GM18873 (cell line): ENCODE measurements around the gene RAMP1.

Experiments used
- ATAC-seq: cut with Tn5 transposase; IDR thresholded peaks from one replicate; pipeline ENCODE4 v1.9.1; 2021; ENCODE audit warnings: mild to moderate bottlenecking, moderate library complexity, moderate number of reproducible peaks; ENCODE audit not compliant: unreplicated experiment, low FRiP score

The RAMP1 gene

DNA sequence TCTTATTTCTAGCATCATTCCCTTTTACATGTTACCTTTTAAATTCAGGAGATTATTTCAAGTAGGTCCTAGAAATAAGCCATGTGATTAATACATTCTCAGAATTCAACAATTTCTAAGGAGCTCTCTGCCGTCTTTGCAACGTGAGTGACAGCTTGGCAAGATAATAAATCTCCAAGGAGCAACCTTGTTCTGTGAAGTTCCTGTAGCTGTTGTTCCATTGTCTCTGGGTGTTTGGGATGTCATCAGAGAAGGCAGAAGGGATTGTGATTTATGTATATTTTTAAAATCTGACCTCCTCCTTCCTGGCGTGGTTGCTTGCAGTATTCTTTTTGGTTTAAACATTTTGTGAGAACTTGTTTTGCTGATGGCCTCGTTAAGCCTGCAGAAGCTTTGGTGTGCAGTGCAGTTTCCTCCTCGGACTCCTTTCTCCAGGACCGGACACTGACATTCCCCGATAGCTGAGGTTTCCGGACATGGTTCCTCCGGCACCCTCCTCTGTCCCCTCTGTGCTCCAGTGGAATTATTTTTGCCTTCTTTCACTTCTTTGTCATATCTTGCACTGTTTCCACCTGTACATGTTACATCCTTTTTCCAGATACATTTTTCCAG, 33.7 kb downstream of the RAMP1 start:
- no peak for ATAC-seq

DNA sequence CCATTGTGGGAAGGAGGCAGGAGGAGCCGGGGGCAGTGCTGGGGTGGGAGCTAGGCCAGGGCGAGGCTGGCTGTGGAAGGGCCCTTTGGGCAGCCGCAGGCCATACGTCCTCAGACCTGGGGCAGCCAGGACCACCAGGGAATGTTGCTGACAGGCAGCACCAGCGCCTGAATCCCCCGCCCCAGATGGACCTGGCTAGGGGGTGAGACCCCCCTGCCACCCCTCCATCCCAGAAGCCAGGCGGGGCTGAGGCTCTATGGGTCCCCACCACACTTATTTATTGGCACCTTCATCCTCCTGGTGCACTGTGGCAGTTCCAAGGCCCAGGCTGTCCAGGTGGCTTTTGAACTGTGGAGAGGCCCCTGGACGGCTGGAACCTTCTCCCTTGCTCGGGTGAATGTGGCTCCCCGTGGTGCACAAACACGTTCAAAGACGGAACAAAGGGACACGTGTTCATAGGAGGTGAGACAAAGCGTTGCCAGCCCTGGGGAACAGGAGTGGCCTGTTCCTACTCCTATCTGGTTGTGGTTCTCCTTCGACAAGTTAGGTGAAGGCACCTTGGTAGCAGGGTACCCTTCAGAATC, 35.1 kb downstream of the RAMP1 start:
- ATAC-seq: no peak

DNA sequence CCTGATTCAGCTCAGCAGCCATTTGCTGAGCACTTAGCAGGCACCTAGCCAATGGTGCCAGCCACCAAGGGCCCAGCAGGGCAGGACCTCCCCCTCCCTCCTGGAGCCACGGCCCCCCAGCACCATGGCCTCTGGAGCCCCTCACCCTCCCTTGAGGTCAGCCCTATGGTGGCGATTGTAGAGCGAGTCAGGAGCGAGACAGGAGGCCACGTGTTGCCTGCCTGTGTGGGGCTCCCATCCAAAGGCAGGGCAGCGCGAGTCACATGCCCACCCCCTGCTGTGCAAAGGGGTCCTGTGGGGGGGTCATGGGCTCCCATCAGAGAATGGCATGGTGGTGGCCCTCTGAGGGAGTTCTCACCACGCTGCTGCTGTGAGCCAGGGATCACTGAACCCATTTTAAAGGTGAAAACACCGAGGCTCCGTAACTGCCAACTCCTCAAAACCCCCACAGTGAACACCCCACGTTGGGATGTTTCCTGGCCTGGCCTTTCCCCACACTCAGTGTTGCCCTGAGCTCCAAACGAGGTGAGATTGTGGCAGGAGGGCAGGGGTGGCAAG, 35.6 kb downstream of the RAMP1 start:
- ATAC-seq: no peak

DNA sequence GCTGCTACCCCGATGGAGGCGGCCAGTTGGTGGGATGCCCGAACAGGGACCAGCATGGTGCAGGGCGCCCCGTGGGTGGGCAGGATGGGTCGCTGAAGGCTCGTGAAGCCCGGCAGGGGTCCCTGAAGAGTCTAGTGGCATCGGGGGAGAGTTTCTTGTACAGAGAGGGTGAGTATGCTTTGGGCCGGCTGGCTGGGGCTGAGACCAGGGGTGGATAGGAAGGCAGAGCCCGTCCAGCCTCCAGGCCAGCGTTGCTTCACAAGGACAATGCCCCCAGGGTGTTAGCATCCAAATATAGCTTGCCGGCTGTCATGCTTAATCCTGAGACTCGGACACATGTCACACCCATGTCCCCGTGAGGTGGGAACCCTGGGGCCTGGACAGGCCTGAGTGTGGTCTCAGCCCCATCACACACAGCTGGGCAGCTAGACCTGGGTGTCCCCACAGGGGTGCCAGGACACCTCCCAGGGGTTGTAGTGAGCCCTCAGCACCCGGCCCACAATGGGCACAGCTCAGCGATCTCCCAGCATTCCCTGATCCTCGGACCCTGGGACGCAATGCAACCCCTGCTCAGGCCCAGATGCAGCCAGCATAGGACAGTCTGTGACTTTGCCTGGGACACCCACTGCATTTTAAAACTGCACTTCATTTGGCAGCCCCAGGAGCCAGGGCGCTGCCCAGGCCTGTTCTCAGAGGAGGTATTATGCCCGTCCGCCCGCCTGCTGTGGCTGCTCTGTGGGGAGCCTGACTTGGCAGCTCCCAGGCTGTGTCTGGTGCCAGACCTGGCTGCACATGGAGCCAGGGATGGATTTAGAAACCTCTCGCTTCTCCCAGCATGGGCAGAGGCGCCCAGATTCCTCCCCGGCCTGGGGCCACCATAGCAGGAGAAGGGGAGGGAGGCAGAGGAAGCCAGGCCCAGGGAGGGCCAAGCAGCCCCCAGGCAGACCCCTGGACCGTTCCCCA, 36.4 kb downstream of the RAMP1 start:
- ATAC-seq: no peak

DNA sequence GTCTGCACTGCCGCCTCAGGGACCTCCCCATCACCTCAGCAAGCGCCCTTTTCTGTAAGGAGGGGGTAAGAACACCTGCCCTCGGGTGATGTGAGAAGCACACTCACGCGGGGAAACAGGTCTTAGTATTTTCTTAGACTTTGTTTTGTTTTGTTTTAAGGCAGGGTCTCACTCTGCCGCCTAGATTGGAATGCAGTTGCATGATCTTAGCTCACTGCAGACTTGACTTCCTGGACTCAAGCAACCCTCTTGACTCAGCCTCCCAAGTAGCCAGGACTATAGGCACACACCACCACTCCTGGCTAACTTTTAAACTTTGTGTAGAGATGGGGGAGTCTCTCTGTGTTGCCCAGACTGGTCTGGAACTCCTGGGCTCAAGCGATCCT, 37.1 kb downstream of the RAMP1 start:
- no peak for ATAC-seq

DNA sequence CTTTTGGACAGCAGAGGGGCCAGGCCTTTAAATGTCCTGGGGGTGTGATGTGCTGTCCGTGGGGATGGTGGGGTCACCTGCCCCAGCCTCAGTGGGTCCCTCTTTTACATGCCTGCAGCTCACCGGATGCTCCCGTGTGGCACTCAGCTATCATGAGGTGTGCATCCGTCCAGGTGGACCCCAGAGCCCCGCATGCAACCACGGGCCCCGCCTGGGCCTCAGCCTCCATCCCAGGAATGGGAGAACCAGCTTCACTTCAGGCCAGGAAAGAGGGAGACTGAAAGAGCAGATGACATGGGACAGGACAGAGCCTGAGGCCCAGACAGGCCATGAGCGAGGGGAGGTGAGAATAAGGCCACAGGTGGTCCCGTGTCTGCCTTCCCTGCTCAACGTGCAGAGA, 37.5 kb downstream of the RAMP1 start:
- ATAC-seq: no peak

DNA sequence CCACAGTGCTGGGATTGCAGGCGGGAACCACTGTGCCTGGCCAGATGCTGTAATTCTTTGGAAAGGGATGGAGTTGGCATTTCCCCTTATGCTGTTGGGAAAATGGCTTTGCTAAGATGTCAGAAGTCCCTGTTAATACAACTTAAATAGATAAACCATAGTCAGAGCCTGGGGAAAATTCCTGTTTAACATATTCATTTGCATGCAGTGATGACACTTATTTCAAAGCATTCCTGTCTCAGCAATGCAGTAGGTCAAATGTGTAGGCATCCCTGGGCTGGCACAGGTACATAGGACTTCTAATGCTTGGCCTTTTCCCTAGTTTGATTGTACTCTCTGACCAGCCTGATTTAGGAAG, 38.6 kb downstream of the RAMP1 start:
- no peak for ATAC-seq

DNA sequence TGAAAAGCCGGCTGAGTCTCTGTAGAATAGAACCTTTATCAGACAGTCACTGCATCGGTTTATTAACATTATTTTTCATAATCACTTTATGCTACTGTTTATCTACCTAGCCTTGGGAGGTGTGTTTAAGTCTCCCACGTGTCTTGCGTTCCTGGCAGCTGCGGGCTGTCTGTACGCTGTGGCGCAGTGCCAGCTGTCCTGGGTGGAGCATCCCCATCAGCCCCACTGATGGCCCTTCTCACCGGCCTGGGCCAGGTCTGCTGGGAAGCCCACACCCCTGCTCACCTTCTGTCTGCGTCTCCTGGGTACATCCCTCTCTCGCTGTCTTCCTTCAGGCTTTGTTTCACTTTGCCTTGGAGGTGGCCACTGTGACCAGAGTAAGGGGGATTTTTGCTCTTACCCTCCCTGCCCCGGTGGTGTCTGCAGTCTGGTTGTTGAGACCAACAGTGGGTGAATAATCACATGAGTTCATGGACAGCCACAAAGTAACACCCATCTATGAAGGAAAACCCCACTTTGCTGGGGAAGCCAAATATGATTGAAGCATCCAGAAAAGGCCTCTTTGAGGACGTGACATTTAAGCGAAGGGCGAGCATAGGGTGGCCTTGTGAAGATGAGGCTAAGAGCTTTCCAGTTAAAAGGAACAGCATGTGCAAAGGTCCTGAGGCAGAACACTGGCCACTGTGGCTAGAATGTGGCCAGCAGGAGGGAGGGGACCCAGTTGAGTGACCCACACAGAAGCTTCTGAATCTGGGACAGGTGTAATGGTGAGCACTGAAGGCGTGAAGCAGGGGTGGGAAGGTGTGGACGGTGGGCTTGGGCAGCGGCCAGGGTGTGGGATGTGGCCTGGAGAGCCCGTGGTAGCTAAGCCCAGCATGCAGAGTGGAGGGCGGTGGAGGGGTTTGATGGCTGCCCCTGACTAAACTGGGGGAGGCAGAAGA, 41.7 kb downstream of the RAMP1 start:
- no peak for ATAC-seq

DNA sequence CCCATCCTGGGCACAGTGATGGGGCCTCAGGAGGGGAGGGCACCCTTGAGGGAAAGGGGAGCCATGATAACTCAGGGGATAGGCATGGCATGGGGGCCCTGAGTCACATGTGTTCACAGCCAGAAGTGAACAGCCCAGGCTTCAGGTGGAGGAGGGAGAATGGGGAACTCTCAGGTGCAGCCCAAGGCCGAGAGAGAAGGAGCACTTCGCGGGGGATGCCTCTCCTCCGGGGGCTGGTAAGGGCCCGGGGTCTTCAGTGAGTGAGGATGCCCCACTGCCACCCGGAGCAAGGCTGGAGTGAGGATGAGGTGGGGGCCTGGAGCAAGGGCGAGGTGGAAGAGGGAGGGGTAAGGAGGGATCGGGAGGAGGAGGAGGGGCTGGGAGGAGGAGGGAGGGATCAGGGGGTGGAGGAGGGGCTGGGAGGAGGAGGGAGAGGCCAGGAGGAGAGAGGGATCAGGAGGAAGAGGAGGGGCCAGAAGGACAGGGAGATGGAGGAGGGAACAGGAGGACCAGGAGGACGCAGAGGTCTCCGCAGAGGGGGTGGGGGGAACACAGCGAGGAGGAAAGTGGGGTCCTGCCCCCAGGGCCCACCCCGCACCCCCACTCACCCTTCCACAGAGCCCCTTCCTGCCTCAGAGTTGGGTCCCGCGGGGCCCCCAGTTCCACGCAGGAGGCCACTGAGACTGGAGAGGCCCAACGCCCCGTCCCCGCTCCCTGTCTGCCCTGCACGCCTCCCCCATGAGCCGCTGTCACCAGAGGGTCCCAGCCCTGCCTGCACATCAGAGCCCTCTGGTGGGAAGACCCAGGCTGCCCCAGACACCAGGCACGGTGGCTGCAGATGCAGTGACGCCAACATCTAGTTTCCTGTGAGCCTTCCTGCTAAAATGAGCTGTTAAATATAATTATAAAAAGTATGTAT, 42.8 kb downstream of the RAMP1 start:
- ATAC-seq: no peak

DNA sequence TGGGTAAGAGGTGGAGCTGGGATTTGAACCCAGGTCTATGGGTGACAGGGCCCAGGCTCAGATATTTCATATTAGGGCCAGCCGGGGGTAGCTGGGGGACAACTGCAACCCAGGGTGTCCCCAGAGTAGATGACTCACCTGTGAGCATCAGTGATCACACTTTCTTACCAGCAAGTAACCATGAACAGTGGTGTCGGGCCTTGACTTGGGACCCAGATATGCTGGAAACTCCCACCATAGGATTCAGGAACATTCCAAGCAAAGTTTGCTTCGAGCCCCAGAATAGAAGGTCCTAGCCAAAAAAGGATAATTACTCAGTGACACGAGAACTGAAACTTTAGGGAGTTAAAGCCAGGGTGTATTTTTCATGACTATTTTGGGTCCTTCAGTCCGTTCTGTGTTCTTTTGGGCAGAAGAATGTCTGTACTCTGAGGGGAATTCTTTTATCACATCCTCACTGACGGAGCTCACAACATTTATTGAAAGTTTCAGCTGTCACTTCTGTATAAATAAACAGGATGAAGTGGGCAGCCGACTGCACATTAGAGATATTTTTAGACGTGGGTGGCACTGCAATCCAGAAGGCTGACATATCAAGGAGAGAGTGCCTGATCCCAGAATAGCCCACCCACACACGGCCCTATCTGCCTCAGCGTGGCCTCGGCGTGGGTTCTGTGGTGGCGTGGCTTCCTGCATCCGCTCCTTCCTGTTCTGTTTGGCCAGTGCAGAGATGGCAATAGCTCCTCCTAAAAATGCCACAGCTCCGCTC, 45.6 kb downstream of the RAMP1 start:
- ATAC-seq: no peak

DNA sequence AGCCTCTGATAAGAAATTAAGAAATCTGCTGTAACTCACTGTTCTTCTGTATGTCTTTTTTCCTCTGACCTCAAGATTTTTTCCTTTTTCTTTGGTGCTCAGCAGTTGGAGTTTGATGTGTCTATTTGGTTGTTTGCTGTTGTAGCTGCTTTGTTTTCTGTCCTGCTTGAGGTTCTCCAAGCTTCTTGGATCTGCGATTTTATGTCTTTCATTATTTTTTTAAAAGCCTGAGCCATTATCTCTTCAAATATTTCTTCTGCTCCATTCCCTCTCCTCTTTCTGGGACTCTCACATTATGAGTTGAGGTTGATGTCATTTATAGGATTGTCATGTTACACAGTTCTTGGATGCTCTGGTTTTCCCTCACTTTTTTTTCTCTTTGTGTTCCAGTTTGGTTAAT, 47.7 kb downstream of the RAMP1 start:
- ATAC-seq: no peak

DNA sequence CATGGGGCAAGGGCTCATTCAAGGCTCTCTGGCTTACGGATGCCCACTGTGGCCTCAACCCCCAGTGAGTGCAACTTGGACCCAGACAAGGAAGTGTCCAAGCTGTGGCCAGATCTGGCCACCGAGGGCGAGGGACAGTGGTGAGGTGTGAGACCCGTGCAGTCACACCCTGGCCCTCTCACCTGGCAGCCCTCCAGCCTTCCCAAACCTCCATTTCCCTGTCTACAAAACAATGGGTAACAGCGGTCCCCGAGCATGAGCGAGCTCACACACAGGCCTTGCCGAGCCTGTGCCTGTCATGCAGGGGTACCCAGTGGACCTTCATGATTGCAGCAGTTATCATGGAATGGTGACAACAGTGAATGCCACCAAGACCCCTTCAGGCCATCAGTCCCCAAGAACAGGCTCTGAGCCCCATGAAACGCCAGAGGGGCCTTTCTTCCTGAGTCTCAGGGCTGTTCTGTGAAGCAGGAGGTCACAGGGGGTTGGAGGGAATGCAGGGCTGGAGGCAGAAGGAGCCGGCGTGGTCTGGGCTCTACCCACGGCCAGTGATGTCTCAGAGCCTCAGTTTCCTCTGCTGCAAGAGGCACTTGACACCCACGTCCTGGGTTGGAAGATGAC, 49.8 kb downstream of the RAMP1 start:
- ATAC-seq: no peak

DNA sequence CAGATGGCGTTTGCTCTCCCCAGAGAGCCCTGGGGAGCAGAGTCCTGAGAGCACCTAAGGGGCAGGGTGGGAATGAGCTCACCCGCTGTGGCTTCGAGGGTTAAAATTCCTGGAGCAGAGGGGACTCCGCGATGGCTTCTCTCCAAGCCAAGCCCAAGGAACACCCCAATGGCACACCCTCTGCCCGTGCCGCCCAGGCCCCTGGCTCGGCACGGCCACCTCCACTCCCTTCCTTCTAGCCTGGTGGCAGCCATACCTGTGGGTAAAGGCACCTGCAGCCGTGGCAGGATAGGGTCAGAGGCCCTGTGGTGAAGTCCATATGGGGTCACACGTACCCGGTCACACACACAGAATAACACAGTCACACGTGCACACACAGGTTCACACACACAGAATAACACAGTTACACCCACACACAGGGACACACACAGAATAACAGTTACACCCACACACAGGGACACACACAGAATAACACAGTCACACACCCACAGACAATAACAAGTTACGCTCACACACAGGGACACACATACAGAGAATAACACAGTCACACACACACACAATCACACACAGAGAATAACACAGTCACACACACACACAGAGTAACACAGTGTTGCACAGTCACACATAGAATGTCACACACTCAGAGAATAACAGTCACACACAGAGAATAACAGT, 50.5 kb downstream of the RAMP1 start:
- ATAC-seq: no peak

DNA sequence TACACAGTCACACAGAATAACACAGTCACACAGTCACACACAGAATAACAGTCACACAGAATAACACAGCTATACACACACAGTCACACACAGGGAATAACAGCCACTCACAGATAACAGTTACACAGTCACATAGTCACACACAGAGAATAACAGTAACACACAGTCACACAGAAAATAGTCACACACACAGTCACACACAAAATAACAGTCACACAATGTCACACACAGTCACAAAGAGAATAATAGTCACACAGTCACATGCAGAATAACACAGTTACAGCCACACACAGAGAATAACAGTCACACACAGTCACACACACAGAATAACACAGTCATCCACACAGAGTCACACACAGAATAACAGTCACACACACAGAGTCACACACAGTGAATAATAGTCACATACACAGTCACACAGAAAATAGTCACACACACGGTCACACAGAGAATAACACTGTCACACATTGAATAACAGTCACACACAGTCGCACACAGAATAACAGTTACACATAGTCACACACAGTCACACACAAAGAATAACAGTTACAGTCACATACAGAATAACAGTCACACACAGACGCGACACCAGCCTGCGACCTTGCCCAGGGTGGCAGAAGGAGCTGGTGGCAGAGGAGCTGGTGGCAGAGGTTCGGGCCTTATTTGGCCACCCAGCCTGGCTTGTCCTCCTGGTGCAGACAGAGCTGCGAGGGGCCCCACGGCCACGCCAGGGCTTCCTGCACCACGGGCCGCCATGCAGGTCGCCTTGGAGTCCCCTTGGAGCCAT, 51.3 kb downstream of the RAMP1 start:
- ATAC-seq: no peak

DNA sequence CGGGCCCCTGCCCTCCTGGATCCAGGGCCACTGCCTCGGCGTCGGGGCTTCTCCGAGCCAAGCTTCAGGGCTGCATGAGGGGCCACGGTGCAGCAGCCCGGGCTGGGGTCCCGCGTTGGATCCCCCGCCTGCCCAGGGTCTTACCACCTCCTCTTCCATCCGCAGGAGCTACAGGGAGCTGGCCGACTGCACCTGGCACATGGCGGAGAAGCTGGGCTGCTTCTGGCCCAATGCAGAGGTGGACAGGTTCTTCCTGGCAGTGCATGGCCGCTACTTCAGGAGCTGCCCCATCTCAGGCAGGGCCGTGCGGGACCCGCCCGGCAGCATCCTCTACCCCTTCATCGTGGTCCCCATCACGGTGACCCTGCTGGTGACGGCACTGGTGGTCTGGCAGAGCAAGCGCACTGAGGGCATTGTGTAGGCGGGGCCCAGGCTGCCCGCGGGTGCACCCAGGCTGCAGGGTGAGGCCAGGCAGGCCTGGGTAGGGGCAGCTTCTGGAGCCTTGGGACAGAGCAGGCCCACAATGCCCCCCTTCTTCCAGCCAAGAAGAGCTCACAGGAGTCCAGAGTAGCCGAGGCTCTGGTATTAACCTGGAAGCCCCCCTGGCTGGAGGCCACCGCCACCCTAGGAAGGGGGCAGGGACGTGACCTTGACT, 52.1 kb downstream of the RAMP1 start:
- ATAC-seq: no peak
